ENCODE results near the gene NEK11.
"Not testable (repeated sequence)": the region's sequence is repeated elsewhere in the genome, so short reads cannot be mapped to it uniquely, and the experiment has no call there.

The NEK11 gene

DNA sequence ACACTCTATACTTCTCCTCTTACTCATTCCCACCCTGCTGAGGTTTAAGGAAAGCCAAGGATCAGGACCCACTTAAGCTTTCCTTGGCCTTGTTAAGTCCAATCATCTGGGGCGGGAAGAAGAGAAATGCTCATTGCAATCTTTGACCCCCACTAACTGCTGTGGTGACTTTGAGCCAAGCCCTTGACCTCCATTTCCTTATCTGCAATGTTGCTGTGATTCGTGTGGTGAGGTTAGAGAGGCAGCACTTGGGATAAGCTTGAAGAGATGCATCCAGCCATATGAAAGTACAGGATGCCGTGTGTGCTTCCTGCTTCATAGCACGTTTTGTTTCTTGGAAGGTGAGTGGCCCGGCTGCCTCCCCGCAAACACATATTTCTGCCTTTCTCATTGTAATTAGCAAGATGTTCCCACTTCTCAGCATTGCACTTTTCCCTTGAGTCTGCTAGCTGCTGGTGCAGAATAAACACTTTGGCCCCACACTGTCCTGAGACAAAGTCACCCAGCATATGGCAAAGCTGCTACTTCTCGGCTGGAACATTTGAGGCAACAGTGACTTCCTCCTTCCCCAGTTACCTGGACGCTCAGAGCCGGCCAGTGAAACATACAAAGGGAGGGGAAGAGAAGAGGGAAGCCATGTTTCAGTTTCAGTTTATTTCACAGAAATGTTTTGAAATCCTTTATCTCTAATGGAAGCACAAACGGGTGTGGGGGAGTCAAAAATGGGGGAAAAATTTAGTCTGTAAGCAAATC is 344.4 kb downstream of the NEK11 start:
- H3K4me3 ChIP-seq (ENCODE audit: low read length), result no peak overlapping the region
- H3K27ac ChIP-seq (ENCODE audit: low read length), result no peak overlapping the region
- peaks cover 2% of the 10 kb centered on the region; the same call in 1 of the 2 replicates for H3K36me3 ChIP-seq (ENCODE audit: control insufficient read depth, insufficient read depth, low read length)
- no peaks in the 10 kb centered on the region for H3K27me3 ChIP-seq (ENCODE audit: control insufficient read depth, insufficient read depth, low read length)
- no CpG with 5 or more reads among the region's 10 CpGs for WGBS (ENCODE audit: insufficient coverage, insufficient read length)
- no peaks in the 10 kb centered on the region for H3K9me3 ChIP-seq (ENCODE audit: control insufficient read depth, insufficient read depth, low read length)
- H3K4me1 ChIP-seq (ENCODE audit: control insufficient read depth, insufficient read depth, low read length), result no peaks in the 10 kb centered on the region
- DNase-seq (ENCODE audit: low read depth, low spot score), result no peak

DNA sequence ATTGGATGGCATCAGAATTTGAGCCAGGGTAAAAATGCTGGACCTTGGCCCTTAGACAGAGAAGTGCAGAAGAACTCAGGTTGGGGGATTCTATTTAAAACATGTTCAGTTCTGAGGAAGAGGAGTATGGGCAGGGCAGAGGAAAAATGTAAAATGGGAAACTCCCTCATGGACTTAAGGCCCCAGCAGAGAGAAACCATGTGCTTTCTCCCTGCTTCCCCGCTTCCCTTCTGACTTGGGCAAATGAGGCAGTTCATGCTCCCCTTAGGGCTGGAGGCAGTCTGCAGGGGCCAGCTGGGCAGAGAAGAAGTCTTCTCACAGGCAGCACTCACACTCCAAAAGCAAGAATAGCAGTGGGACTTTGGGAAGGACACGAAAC is 345.0 kb downstream of the NEK11 start:
- Histone ChIP-seq H3K9me3 (ENCODE audit: control insufficient read depth, insufficient read depth, low read length) (no peaks in the 10 kb centered on the region), H3K4me1 (ENCODE audit: control insufficient read depth, insufficient read depth, low read length) (no peaks in the 10 kb centered on the region), H3K27ac (ENCODE audit: low read length) (no peak overlapping the region), H3K4me3 (ENCODE audit: low read length) (no peak overlapping the region), H3K27me3 (ENCODE audit: control insufficient read depth, insufficient read depth, low read length) (no peaks in the 10 kb centered on the region), H3K36me3 (ENCODE audit: control insufficient read depth, insufficient read depth, low read length) (peaks cover 2% of the 10 kb centered on the region; the same call in 1 of the 2 replicates)
- DNase-seq (ENCODE audit: low read depth, low spot score), result no peak
- no CpG with 5 or more reads among the region's 2 CpGs for WGBS (ENCODE audit: insufficient coverage, insufficient read length)

DNA sequence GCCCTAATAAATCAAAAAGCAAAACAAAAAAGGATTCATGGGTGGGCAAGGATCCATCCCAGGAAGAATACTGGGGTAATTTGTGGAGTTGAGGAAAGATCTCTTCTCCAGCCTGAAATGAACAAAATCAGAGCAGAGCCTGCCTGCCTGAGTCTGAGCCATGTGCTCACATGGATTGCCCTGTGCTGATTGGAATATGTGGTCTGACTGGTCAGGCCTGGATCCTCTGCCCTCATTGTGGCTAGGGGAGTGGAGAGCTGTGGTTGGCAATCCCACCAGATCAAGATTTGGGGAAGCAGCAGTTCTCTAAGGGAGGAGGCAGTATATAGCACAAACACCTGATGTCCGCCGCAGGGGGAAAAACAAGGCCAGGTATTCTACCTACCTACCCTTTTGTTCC is 348.1 kb downstream of the NEK11 start:
- no peaks in the 10 kb centered on the region for H3K9me3 ChIP-seq (ENCODE audit: control insufficient read depth, insufficient read depth, low read length)
- no peak overlapping the region for H3K4me3 ChIP-seq (ENCODE audit: low read length)
- WGBS (ENCODE audit: insufficient coverage, insufficient read length), result no CpG with 5 or more reads among the region's 2 CpGs
- no peaks in the 10 kb centered on the region for H3K4me1 ChIP-seq (ENCODE audit: control insufficient read depth, insufficient read depth, low read length)
- no peak for DNase-seq (ENCODE audit: low read depth, low spot score)
- no peaks in the 10 kb centered on the region for H3K27me3 ChIP-seq (ENCODE audit: control insufficient read depth, insufficient read depth, low read length)
- H3K36me3 ChIP-seq (ENCODE audit: control insufficient read depth, insufficient read depth, low read length), result peaks cover 2% of the 10 kb centered on the region; the same call in 1 of the 2 replicates
- H3K27ac ChIP-seq (ENCODE audit: low read length), result no peak overlapping the region

DNA sequence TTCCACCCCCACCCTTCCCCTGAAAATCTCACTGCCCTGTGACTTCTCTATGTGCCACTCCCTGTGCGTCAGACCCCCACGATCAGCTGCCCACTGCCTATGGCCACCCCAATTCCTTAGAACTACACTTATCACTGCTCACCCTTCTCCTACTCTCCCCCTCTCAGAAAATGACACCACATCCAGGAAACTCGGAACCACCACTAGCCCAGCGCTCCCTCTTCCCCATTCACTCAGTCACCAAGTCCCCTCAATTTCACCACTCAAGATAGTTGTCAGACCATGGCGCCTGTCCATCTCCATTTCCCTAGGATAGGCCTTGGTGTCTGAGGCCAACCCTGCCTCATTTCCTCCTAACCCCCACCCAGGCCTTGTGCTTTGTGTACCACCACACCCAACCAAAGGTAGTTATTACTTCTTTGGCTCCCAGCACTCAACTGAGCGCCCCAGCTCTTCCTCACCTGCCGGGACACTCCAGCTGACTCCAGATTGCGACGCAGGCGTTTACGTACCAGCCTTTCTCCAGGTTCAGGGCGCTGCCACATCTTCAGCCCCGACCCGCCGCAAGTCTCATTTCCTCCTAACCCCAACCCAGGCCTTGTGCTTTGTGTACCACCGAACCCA is 354.3 kb downstream of the NEK11 start:
- WGBS (ENCODE audit: insufficient coverage, insufficient read length), result no CpG with 5 or more reads among the region's 16 CpGs
- not testable (repeated sequence) for H3K36me3 ChIP-seq (ENCODE audit: control insufficient read depth, insufficient read depth, low read length); H3K27me3 ChIP-seq (ENCODE audit: control insufficient read depth, insufficient read depth, low read length); H3K27ac ChIP-seq (ENCODE audit: low read length); H3K4me1 ChIP-seq (ENCODE audit: control insufficient read depth, insufficient read depth, low read length); H3K9me3 ChIP-seq (ENCODE audit: control insufficient read depth, insufficient read depth, low read length); DNase-seq (ENCODE audit: low read depth, low spot score)
- peak overlapping the region; percentile 73; the same call in 1 of the 2 replicates for H3K4me3 ChIP-seq (ENCODE audit: low read length)

DNA sequence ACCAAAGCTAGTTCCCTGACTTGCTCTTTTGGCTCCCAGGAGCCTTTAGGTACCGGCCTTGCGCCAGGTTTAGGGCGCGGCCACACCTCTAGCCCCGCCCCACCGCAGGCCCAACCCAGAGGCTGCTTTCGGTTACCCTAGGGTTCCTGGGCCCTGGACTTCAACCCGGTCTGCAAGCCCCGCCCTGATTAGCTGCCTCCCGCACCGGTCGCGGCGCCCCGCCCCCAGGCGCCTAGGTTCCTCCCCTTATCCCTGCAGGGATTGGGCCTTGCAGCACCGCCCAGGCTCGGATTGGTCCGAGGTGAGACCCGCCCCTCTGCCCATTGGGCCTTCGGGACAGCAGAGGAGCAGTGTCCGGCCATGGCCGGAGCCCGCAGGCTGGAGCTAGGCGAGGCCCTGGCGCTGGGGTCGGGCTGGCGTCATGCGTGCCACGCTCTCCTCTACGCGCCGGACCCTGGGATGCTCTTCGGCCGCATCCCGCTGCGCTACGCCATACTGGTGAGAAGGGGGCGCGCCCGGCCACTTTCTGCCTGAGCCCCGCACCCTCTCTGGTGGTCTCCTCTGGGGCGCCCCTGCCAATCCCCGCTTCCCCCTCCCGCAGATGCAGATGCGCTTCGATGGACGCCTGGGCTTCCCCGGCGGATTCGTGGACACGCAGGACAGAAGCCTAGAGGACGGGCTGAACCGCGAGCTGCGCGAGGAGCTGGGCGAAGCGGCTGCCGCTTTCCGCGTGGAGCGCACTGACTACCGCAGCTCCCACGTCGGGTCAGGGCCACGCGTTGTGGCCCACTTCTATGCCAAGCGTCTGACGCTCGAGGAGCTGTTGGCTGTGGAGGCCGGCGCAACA is 355.0 kb downstream of the NEK11 start, which contains the start of gene NUDT16:
Gene NUDT16 (plus strand): TSS at position 330 of the 847 bp plus-strand sequence. CDS start 31 bp downstream, at position 361.
- Histone ChIP-seq H3K9me3 (ENCODE audit: control insufficient read depth, insufficient read depth, low read length) (no peaks in the 10 kb centered on the region), H3K36me3 (ENCODE audit: control insufficient read depth, insufficient read depth, low read length) (peaks cover 2% of the 10 kb centered on the region; the same call in 1 of the 2 replicates), H3K4me3 (ENCODE audit: low read length) (peak within 1 kb of the TSS; percentile 80), H3K4me1 (ENCODE audit: control insufficient read depth, insufficient read depth, low read length) (no peaks in the 10 kb centered on the region), H3K27me3 (ENCODE audit: control insufficient read depth, insufficient read depth, low read length) (no peaks in the 10 kb centered on the region), H3K27ac (ENCODE audit: low read length) (no peak within 1 kb of the TSS)
- no CpG with 5 or more reads among the region's 73 CpGs for WGBS (ENCODE audit: insufficient coverage, insufficient read length)
- peak; percentile 93 for DNase-seq (ENCODE audit: low read depth, low spot score)

DNA sequence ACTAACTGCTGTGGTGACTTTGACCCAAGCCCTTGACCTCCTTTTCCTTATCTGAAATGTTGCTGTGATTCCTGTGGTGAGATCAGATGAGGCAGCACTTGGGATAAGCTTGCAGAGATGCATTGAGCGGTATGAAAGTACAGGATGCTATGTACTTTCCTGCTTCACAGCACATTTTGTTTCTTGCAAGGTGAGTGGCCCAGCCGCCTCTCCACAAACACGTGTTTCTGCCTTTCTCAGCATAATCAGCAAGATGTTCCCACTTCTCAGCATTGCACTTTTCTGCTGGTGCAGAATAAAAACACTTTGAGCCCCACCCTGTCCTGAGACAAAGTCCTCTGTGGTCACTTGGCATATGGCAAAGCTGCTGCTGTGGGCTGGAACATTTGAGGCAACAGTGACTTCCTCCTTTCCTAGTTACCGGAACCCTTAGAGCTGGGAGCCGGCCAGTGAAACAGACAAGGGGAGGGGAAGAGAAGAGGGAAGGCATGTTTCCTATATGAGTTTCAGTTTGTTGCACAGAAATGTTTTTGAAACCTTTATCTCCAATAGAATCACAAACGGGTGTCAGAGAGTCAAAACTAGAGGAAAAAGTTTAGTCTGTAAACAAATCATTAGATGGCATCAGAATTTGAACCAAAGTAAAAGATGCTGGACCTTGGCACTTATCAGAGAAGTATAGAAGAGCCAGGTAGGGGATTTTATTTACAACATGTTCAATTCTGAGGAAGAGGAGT is 359.9 kb downstream of the NEK11 start:
- H3K4me3 ChIP-seq (ENCODE audit: low read length), result no peak overlapping the region
- H3K4me1 ChIP-seq (ENCODE audit: control insufficient read depth, insufficient read depth, low read length), result no peaks in the 10 kb centered on the region
- no peak for DNase-seq (ENCODE audit: low read depth, low spot score)
- H3K9me3 ChIP-seq (ENCODE audit: control insufficient read depth, insufficient read depth, low read length), result no peaks in the 10 kb centered on the region
- no peak overlapping the region for H3K27ac ChIP-seq (ENCODE audit: low read length)
- H3K36me3 ChIP-seq (ENCODE audit: control insufficient read depth, insufficient read depth, low read length), result peaks cover 2% of the 10 kb centered on the region; the same call in 1 of the 2 replicates
- no CpG with 5 or more reads among the region's 6 CpGs for WGBS (ENCODE audit: insufficient coverage, insufficient read length)
- no peaks in the 10 kb centered on the region for H3K27me3 ChIP-seq (ENCODE audit: control insufficient read depth, insufficient read depth, low read length)

DNA sequence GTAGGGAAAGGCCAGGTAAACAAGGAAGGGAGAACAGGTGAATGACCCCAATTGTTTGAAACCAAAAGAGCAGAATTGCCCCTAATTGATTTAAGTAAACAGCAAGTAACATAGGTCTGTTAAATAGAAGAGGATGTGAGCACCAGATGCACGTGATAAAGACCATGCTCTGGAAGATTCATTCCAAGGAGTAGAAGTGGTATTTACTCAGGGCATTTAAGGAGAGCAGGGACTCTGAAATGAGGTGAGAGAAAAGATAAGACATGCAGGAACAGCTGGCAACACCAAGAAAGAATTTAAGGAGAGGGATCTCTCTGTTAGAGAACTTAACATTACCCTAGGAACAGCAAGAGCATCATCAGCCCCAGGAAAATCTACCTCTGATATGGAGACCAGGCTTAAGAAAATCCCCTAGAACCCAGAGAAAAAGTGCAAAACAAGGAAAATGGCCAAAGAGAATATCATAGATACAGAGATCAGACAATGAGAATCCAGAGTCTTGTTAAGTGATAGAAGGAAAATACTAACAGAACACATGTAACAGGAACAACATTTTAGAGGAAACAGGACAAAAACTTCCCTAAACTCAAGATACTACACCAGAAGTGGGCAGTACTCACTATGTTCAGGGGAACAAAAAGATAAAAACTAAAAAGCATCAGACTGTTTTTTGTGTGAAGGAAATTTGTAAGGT is 361.3 kb downstream of the NEK11 start:
- no peak for DNase-seq (ENCODE audit: low read depth, low spot score)
- no CpG with 5 or more reads among the region's 1 CpG for WGBS (ENCODE audit: insufficient coverage, insufficient read length)
- Histone ChIP-seq H3K27me3 (ENCODE audit: control insufficient read depth, insufficient read depth, low read length) (no peaks in the 10 kb centered on the region), H3K4me1 (ENCODE audit: control insufficient read depth, insufficient read depth, low read length) (no peaks in the 10 kb centered on the region), H3K4me3 (ENCODE audit: low read length) (no peak overlapping the region), H3K27ac (ENCODE audit: low read length) (no peak overlapping the region), H3K9me3 (ENCODE audit: control insufficient read depth, insufficient read depth, low read length) (no peaks in the 10 kb centered on the region), H3K36me3 (ENCODE audit: control insufficient read depth, insufficient read depth, low read length) (peaks cover 2% of the 10 kb centered on the region; the same call in 1 of the 2 replicates)

DNA sequence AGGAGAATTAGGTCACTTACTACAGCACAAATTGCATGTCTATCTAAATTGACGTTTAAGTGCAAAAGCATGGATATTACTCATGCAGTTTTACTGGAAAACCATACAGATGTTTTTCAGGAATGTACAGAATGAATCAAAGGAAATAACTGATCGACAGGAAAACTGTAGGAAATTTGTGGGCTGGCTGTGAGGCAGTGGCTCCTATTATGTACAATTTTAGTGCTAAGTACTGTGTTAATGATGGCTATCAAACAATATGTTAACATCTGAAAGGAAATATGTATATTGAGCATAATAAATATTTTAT is 361.8 kb downstream of the NEK11 start:
- Histone ChIP-seq H3K27me3 (ENCODE audit: control insufficient read depth, insufficient read depth, low read length) (no peaks in the 10 kb centered on the region), H3K9me3 (ENCODE audit: control insufficient read depth, insufficient read depth, low read length) (no peaks in the 10 kb centered on the region), H3K4me1 (ENCODE audit: control insufficient read depth, insufficient read depth, low read length) (no peaks in the 10 kb centered on the region), H3K36me3 (ENCODE audit: control insufficient read depth, insufficient read depth, low read length) (no peaks in the 10 kb centered on the region; the same call in 1 of the 2 replicates), H3K27ac (ENCODE audit: low read length) (no peak overlapping the region), H3K4me3 (ENCODE audit: low read length) (no peak overlapping the region)
- WGBS (ENCODE audit: insufficient coverage, insufficient read length), result no CpG with 5 or more reads among the region's 2 CpGs
- DNase-seq (ENCODE audit: low read depth, low spot score), result no peak

DNA sequence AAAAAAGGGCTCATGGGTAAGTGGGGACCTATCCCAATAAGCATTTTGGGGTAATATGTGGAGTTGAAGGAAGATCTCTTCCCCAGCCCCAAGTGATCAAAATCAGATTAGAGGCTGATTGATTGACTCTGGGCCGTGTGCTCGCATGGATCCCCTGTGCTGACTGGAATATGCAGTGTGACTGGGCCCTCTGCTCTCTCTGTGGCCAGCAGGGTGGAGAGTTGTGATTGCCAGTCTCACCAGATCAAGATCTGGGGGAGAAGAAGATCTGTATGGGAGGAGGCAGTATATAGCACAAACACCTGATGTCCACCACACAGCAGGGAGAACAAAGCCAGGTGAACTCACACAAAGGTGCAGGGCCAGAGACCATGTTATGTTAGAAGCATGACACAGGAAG is 363.7 kb downstream of the NEK11 start:
- no CpG with 5 or more reads among the region's 2 CpGs for WGBS (ENCODE audit: insufficient coverage, insufficient read length)
- Histone ChIP-seq H3K27me3 (ENCODE audit: control insufficient read depth, insufficient read depth, low read length) (no peaks in the 10 kb centered on the region), H3K4me3 (ENCODE audit: low read length) (no peak overlapping the region), H3K36me3 (ENCODE audit: control insufficient read depth, insufficient read depth, low read length) (no peaks in the 10 kb centered on the region), H3K27ac (ENCODE audit: low read length) (no peak overlapping the region), H3K4me1 (ENCODE audit: control insufficient read depth, insufficient read depth, low read length) (no peaks in the 10 kb centered on the region), H3K9me3 (ENCODE audit: control insufficient read depth, insufficient read depth, low read length) (no peaks in the 10 kb centered on the region)
- no peak for DNase-seq (ENCODE audit: low read depth, low spot score)

Data from iPS DF 6.9 (cell line).